ENCODE measurements around the gene BLCAP.
A peak's percentile ranks its signal among the peaks of the same experiment; 100 is the strongest.

BLCAP gene

DNA sequence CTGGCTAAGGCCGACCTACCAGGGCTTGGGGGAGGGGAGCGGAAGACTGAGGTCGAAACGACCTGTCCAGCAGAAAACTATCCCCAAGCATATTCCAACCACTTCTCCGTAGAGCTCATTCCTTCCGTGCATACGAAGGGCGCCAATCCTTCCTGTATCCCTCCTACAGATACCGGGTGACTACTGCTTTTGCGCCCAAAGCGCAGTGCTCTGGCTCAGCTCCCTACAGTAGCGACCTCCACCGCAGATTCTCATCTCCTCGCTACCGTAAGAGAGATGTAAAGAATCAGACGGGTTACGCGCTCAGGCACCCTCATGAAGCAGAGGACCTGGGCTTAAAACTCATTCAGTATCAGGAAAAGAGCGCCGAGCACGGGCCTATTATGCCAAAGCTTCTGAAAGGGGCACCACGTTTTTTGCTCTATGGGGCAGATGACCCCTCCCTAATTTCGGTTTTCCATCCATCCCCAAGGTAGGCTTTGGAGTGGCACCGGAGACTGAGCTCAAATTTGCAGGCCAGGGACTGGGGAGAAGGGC, 7.2 kb downstream of the BLCAP start:
- Mint-ChIP-seq H3K27ac (peak overlapping the region; percentile 87 to 89 (median 88)), H3K27me3 (ENCODE audit: low read depth) (no peaks in the 10 kb centered on the region), H3K36me3 (ENCODE audit: low read depth) (peaks cover 51% of the 10 kb centered on the region), H3K4me3 (peak overlapping the region; percentile 88 to 99 (median 89)), H3K9me3 (no peaks in the 10 kb centered on the region), H3K4me1 (peaks cover 71% of the 10 kb centered on the region)
- TF ChIP-seq, protein P1, sequence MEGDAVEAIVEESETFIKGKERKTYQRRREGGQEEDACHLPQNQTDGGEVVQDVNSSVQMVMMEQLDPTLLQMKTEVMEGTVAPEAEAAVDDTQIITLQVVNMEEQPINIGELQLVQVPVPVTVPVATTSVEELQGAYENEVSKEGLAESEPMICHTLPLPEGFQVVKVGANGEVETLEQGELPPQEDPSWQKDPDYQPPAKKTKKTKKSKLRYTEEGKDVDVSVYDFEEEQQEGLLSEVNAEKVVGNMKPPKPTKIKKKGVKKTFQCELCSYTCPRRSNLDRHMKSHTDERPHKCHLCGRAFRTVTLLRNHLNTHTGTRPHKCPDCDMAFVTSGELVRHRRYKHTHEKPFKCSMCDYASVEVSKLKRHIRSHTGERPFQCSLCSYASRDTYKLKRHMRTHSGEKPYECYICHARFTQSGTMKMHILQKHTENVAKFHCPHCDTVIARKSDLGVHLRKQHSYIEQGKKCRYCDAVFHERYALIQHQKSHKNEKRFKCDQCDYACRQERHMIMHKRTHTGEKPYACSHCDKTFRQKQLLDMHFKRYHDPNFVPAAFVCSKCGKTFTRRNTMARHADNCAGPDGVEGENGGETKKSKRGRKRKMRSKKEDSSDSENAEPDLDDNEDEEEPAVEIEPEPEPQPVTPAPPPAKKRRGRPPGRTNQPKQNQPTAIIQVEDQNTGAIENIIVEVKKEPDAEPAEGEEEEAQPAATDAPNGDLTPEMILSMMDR (IDR thresholded peaks at IDR 0.05; ENCODE audit: unreplicated experiment in 3 of 3) = no peak

DNA sequence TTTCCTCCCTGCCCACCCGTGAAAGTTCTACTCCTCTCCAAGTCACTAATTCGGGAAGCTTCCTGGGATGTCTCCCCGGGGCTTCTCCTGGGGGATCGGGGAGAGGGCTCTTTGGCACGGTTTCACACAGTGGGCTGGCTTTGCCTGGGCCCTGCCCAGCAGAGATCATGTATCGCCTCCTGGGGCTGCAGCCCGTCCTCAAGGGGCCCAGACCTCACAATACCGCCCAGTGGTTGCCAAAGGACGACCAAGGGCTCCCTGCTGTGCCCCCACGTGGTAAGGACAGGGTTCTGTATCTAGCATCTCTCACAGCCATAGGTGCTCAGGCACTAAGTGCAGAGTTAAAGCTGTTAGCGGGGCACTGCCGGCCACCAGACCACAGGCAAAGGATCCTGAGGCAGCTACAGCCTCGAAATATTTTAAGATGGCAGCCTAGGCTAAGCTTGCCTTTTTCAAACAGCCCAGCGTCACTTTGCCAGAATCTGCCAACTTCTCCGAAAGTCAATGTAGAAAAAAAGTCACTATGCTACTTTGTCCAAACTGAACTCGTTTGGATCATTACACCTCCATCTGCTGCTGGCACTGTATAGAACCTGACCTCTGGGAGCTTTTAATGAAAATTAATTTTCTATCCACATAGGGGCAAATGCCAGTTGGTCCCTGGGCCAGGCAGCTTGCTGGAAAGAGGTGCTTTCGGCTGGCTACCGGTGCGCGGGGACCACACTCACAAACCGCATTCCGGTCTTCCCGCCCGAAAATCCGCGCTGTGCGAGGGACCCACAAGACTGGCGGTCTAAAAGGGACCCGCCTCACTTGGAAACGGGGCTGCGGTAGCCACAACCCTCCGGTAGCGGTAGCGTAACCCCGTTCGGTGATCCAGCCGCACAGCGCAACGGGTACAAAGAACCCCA, 7.9 kb downstream of the BLCAP start:
- Mint-ChIP-seq H3K4me3 (peak overlapping the region; percentile 88 to 99 (median 89)), H3K4me1 (peaks cover 71% of the 10 kb centered on the region), H3K36me3 (ENCODE audit: low read depth) (peaks cover 56% of the 10 kb centered on the region), H3K9me3 (no peaks in the 10 kb centered on the region), H3K27me3 (ENCODE audit: low read depth) (no peaks in the 10 kb centered on the region), H3K27ac (peak overlapping the region; percentile 87 to 89 (median 88))
- TF ChIP-seq, protein P1 (IDR thresholded peaks at IDR 0.05; ENCODE audit: unreplicated experiment in 3 of 3) = no peak

DNA sequence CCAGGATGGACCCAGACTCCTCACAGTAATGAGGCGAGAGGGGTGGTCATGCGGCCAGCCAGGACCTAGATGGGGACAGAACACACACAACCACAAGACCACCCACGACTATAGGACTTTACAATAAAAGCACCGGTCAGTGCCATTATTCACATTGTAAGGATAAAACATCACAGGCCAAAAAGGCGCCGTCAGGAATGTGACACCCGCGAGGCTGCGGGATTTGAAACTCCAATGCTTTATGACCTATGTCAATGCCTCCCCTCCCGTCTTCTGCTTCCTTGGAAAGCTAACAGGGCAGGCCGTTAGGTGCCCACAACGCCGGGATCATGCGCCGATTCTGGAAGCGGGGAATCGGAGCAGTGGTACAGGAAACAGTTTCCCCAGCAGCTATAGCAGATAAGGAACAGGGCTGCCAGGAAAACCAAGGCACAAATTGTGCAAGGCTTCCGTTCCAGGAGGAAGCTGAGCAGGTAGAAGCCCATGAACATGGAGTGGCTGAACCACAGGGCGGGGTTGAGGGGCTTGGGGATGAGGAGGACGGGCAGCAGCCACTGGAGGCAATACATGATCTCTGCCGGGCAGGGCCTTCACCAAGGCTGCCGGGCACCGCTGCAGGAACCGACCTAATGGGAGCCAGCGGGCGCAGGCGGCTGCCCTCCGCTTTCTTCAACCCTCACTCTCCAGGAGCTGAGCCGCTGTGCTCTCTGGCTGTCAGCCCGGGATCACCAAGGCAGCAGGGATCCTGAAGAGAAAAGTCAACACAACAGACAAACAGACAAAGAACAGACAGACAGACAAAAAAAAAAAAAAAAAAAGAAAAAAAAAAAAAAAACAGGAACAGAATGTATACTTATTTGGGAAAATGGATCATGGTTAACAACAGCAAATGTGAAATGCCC, 8.8 kb downstream of the BLCAP start:
- Mint-ChIP-seq H3K36me3 (ENCODE audit: low read depth) (peaks cover 60% of the 10 kb centered on the region), H3K4me3 (peak overlapping the region; percentile 62 to 99 (median 88)), H3K27me3 (ENCODE audit: low read depth) (no peaks in the 10 kb centered on the region), H3K4me1 (peaks cover 73% of the 10 kb centered on the region), H3K9me3 (no peaks in the 10 kb centered on the region), H3K27ac (peak overlapping the region; percentile 87 to 89 (median 88))
- TF ChIP-seq, protein P1 (IDR thresholded peaks at IDR 0.05; ENCODE audit: unreplicated experiment in 3 of 3) = no peak

DNA sequence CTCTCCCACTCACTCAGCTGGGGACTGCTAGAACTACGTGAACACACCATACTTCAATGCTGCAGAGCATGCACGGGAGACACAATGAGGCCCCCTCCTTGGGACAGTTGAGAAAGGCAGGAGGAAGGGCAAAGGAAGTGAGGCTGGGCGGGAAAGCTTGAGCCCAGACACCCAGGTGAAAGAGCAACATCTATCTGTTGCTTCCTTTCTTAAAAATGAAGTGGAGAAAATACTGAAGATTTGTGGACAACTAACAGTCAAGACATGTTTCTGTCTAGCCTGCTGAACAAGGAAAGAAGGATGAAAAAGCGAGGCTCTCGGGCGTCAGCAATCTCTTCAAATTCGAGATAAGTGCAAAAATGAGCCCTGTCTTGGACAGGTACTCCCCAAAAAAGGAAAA, 9.6 kb downstream of the BLCAP start:
- no peaks in the 10 kb centered on the region for H3K9me3 Mint-ChIP-seq
- H3K4me1 Mint-ChIP-seq = peaks cover 72% of the 10 kb centered on the region
- peaks cover 55% of the 10 kb centered on the region for H3K36me3 Mint-ChIP-seq (ENCODE audit: low read depth)

More for the DNA sequence above, 9.6 kb downstream of the BLCAP start:
- H3K4me3 Mint-ChIP-seq = peak overlapping the region; percentile 19 to 99 (median 51)
- TF ChIP-seq, protein P1 (IDR thresholded peaks at IDR 0.05; ENCODE audit: unreplicated experiment in 3 of 3) = no peak
- peak overlapping the region; percentile 87 to 89 (median 88) for H3K27ac Mint-ChIP-seq
- H3K27me3 Mint-ChIP-seq (ENCODE audit: low read depth) = no peaks in the 10 kb centered on the region

Data from nephron (organoid).